D721Med (cell line): ENCODE data around the gene LRRC14B.
A peak's percentile ranks its signal among the peaks of the same experiment; 100 is the strongest.

Experiments
- DNase-seq: peaks from one replicate; pipeline ENCODE4 v3.0.0; 2011; ENCODE audit warnings: low spot score; ENCODE audit not compliant: insufficient read length
- FAIRE-seq: peaks from 2 replicates; lab custom pipeline; 2011; peaks lifted over from hg19 to GRCh38; lab: Jason Lieb, UNC
- TF ChIP-seq, protein P1 (sequence below): IDR thresholded peaks from 2 replicates; pipeline ENCODE4 v1.5.1; 2012; ENCODE audit warnings: mild to moderate bottlenecking, control low read depth; ENCODE audit not compliant: insufficient read depth; ENCODE audit errors: missing control alignments

Gene LRRC14B

GRCh38 chr5:155651-156410 is 35.5 kb upstream of the LRRC14B start:
- FAIRE-seq (no peak), DNase-seq (no peak)
- TF ChIP-seq, protein P1, sequence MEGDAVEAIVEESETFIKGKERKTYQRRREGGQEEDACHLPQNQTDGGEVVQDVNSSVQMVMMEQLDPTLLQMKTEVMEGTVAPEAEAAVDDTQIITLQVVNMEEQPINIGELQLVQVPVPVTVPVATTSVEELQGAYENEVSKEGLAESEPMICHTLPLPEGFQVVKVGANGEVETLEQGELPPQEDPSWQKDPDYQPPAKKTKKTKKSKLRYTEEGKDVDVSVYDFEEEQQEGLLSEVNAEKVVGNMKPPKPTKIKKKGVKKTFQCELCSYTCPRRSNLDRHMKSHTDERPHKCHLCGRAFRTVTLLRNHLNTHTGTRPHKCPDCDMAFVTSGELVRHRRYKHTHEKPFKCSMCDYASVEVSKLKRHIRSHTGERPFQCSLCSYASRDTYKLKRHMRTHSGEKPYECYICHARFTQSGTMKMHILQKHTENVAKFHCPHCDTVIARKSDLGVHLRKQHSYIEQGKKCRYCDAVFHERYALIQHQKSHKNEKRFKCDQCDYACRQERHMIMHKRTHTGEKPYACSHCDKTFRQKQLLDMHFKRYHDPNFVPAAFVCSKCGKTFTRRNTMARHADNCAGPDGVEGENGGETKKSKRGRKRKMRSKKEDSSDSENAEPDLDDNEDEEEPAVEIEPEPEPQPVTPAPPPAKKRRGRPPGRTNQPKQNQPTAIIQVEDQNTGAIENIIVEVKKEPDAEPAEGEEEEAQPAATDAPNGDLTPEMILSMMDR: no peak

GRCh38 chr5:156411-157072 is 34.8 kb upstream of the LRRC14B start:
- peak; percentile 5 for DNase-seq
- TF ChIP-seq, protein P1: no peak
- no peak for FAIRE-seq

GRCh38 chr5:157126-157715 is 34.1 kb upstream of the LRRC14B start:
- TF ChIP-seq, protein P1: no peak

GRCh38 chr5:157801-158200 is 33.5 kb upstream of the LRRC14B start:
- TF ChIP-seq, protein P1: no peak
- FAIRE-seq (no peak), DNase-seq (peak; percentile 11)

More at GRCh38 chr5:157126-157715, 34.1 kb upstream of the LRRC14B start:
- DNase-seq (peak; percentile 4), FAIRE-seq (no peak)

- TF ChIP-seq, protein P1: no peak
- FAIRE-seq (no peak), DNase-seq (no peak)
These were observed 32.4 kb upstream of the LRRC14B start for GRCh38 chr5:158807-159447.

GRCh38 chr5:159448-160172 is 31.7 kb upstream of the LRRC14B start:
- DNase-seq (no peak), FAIRE-seq (no peak)
- TF ChIP-seq, protein P1: no peak
